Liver (tissue), 3 donors: ENCODE measurements around the gene DES.

Experiments
- ATF3 ChIP-seq: IDR thresholded peaks from 2 replicates; pipeline ENCODE4 v1.6.1; 2016; ENCODE audit warnings: antibody characterized with exemption
- CTCF ChIP-seq: fragments of 150-350 bp; IDR thresholded peaks from 2 replicates; pipeline ENCODE4 v1.5.1; 2017; ENCODE audit warnings: improper control_type of control experiment, low read depth, low read length; ENCODE audit not compliant: missing input control
- EGR1 ChIP-seq, 2 donors: IDR thresholded peaks; 2 replicates each; pipeline ENCODE4 v1.6.1; 2016 to 2018; ENCODE audit warnings: antibody characterized with exemption in 2 of 2, low read depth in 2 of 2
- JUND ChIP-seq, 2 donors: IDR thresholded peaks; 2 replicates each; pipeline ENCODE4 v1.6.1; 2016; ENCODE audit warnings: antibody characterized with exemption in 2 of 2
- MAX ChIP-seq: IDR thresholded peaks from 2 replicates; pipeline ENCODE4 v1.6.1; 2016; ENCODE audit warnings: antibody characterized with exemption
- RAD21 ChIP-seq, 2 donors: IDR thresholded peaks; 2 replicates each; pipeline ENCODE4 v1.6.1; 2016; ENCODE audit warnings: antibody characterized with exemption in 2 of 2, mild to moderate bottlenecking in 2 of 2
- REST ChIP-seq: IDR thresholded peaks from 2 replicates; pipeline ENCODE4 v1.6.1; 2016; ENCODE audit warnings: antibody characterized with exemption, mild to moderate bottlenecking
- RXRA ChIP-seq, 2 donors: IDR thresholded peaks; 2 replicates each; pipeline ENCODE4 v1.6.1; 2017 to 2018; ENCODE audit warnings: antibody characterized with exemption in 2 of 2, mild to moderate bottlenecking in 1 of 2
- YY1 ChIP-seq: IDR thresholded peaks from 2 replicates; pipeline ENCODE4 v1.6.1; 2016; ENCODE audit warnings: antibody characterized with exemption, mild to moderate bottlenecking
- ZBTB33 ChIP-seq: IDR thresholded peaks from 2 replicates; pipeline ENCODE4 v1.6.1; 2016; ENCODE audit warnings: antibody characterized with exemption
- donor health status: healthy.
- donor health status: healthy.

GRCh38 chr2:219381448-219381847 is 36.7 kb upstream of the DES start:
- TF ChIP-seq CTCF (no peak), JUND (IDR thresholded peaks at IDR 0.05) (no peak), REST (no peak), RXRA (IDR thresholded peaks at IDR 0.05) (no peak), RAD21 (IDR thresholded peaks at IDR 0.05) (no peak), EGR1 (IDR thresholded peaks at IDR 0.05; ENCODE audit: low read depth in 2 of 2) (no peak), ZBTB33 (no peak), ATF3 (no peak), MAX (no peak), YY1 (no peak)
